Mesodermal cell (in vitro differentiated cells): ENCODE results near the gene CRIM1.

Source experiments
- H3K27ac ChIP-seq: 2 replicates; pipeline ENCODE4 v1.7.0; 2013; ENCODE audit warnings: mild to moderate bottlenecking, low read depth, low read length, moderate library complexity; ENCODE audit not compliant: severe bottlenecking
- H3K36me3 ChIP-seq: 2 replicates; pipeline ENCODE4 v1.7.1; 2013; ENCODE audit warnings: mild to moderate bottlenecking, low read length, moderate library complexity; ENCODE audit not compliant: control insufficient read depth, insufficient read depth
- H3K4me1 ChIP-seq: one replicate; pipeline ENCODE4 v1.7.1; 2013; ENCODE audit warnings: mild to moderate bottlenecking, low read length; ENCODE audit not compliant: insufficient read depth, control insufficient read depth, poor library complexity, severe bottlenecking
- H3K4me3 ChIP-seq: 2 replicates; pipeline ENCODE4 v1.7.0; 2013; ENCODE audit warnings: low read length, control low read depth, mild to moderate bottlenecking; ENCODE audit not compliant: insufficient read depth, poor library complexity, severe bottlenecking; ENCODE audit errors: extremely low read depth
- H3K9me3 ChIP-seq: 2 replicates; pipeline ENCODE4 v1.7.1; 2013; ENCODE audit warnings: mild to moderate bottlenecking, low read length, moderate library complexity; ENCODE audit not compliant: control insufficient read depth
- WGBS, 2 experiments: methylation state at CpG; one replicate each; pipeline ENCODE4 v1.1.5; 2013; ENCODE audit warnings: missing lambda C conversion rate in 2 of 2; ENCODE audit not compliant: insufficient coverage in 2 of 2; 5-methylcytosine and 5-hydroxymethylcytosine counted together

The CRIM1 gene

GRCh38 chr2:36554531-36554930 is 199.0 kb downstream of the CRIM1 start:
- WGBS, 2 experiments, result 60 to 100% methylated on average over 1 of the region's 1 CpG
- Histone ChIP-seq H3K36me3 (peaks cover 61% of the 10 kb centered on the region), H3K4me3 (no peak overlapping the region), H3K4me1 (peaks cover 22% of the 10 kb centered on the region), H3K9me3 (no peaks in the 10 kb centered on the region), H3K27ac (peak overlapping the region; percentile 17)

- Histone ChIP-seq H3K27ac (no peak overlapping the region), H3K36me3 (peaks cover 67% of the 10 kb centered on the region), H3K4me3 (no peak overlapping the region), H3K4me1 (peaks cover 26% of the 10 kb centered on the region), H3K9me3 (no peaks in the 10 kb centered on the region)
- WGBS, 2 experiments, result 100% methylated on average over 1 to 2 of the region's 3 CpGs
These were observed 200.2 kb downstream of the CRIM1 start for GRCh38 chr2:36555789-36556188.

- Histone ChIP-seq H3K4me3 (no peak overlapping the region), H3K27ac (no peak overlapping the region), H3K36me3 (peaks cover 58% of the 10 kb centered on the region), H3K9me3 (no peaks in the 10 kb centered on the region), H3K4me1 (peaks cover 31% of the 10 kb centered on the region)
- 100% methylated on average over 1 of the region's 1 CpG; no CpG with 5 or more reads in 1 of the 2 experiments for WGBS, 2 experiments
These were observed 201.3 kb downstream of the CRIM1 start for GRCh38 chr2:36556842-36557241.

GRCh38 chr2:36559221-36559942 is 203.8 kb downstream of the CRIM1 start:
- H3K4me1 ChIP-seq, result peaks cover 43% of the 10 kb centered on the region
- 81 to 92% methylated on average over 8 to 11 of the region's 11 CpGs for WGBS, 2 experiments
- no peak overlapping the region for H3K4me3 ChIP-seq
- peaks cover 37% of the 10 kb centered on the region for H3K36me3 ChIP-seq
- no peaks in the 10 kb centered on the region for H3K9me3 ChIP-seq
- peak overlapping the region; percentile 39 for H3K27ac ChIP-seq

GRCh38 chr2:36560726-36561125 is 205.1 kb downstream of the CRIM1 start:
- H3K4me3 ChIP-seq, result no peak overlapping the region
- peaks cover 38% of the 10 kb centered on the region for H3K36me3 ChIP-seq
- H3K9me3 ChIP-seq, result no peaks in the 10 kb centered on the region
- H3K27ac ChIP-seq, result peak overlapping the region; percentile 98
- H3K4me1 ChIP-seq, result peaks cover 54% of the 10 kb centered on the region
- WGBS, 2 experiments, result 95% methylated on average over 4 of the region's 5 CpGs

GRCh38 chr2:36561237-36561944 is 205.8 kb downstream of the CRIM1 start:
- H3K4me1 ChIP-seq, result peaks cover 54% of the 10 kb centered on the region
- H3K27ac ChIP-seq, result peak overlapping the region; percentile 98
- peaks cover 38% of the 10 kb centered on the region for H3K36me3 ChIP-seq
- no peaks in the 10 kb centered on the region for H3K9me3 ChIP-seq
- H3K4me3 ChIP-seq, result no peak overlapping the region
- WGBS, 2 experiments, result 0 to 93% methylated on average over 1 to 3 of the region's 8 CpGs

GRCh38 chr2:36562240-36562639 is 206.7 kb downstream of the CRIM1 start:
- H3K9me3 ChIP-seq, result no peaks in the 10 kb centered on the region
- peaks cover 59% of the 10 kb centered on the region for H3K4me1 ChIP-seq
- no CpG with 5 or more reads among the region's 1 CpG for WGBS, 2 experiments
- peaks cover 40% of the 10 kb centered on the region for H3K36me3 ChIP-seq
- H3K4me3 ChIP-seq, result no peak overlapping the region
- peak overlapping the region; percentile 98 for H3K27ac ChIP-seq

- no peaks in the 10 kb centered on the region for H3K9me3 ChIP-seq
- WGBS, 2 experiments, result 80 to 86% methylated on average over 1 of the region's 3 CpGs
- peak overlapping the region; percentile 98 for H3K27ac ChIP-seq
- peaks cover 63% of the 10 kb centered on the region for H3K4me1 ChIP-seq
- no peak overlapping the region for H3K4me3 ChIP-seq
- H3K36me3 ChIP-seq, result peaks cover 45% of the 10 kb centered on the region
These were observed 207.5 kb downstream of the CRIM1 start for GRCh38 chr2:36562973-36563532.

GRCh38 chr2:36564377-36564930 is 208.9 kb downstream of the CRIM1 start:
- H3K27ac ChIP-seq, result no peak overlapping the region
- peaks cover 41% of the 10 kb centered on the region for H3K36me3 ChIP-seq
- H3K4me1 ChIP-seq, result peaks cover 73% of the 10 kb centered on the region
- no peaks in the 10 kb centered on the region for H3K9me3 ChIP-seq
- 93 to 98% methylated on average over 8 to 11 of the region's 11 CpGs for WGBS, 2 experiments
- H3K4me3 ChIP-seq, result no peak overlapping the region

- 82 to 90% methylated on average over 2 to 3 of the region's 4 CpGs for WGBS, 2 experiments
- H3K27ac ChIP-seq, result no peak overlapping the region
- H3K36me3 ChIP-seq, result peaks cover 34% of the 10 kb centered on the region
- H3K4me3 ChIP-seq, result no peak overlapping the region
- H3K4me1 ChIP-seq, result peaks cover 69% of the 10 kb centered on the region
- no peaks in the 10 kb centered on the region for H3K9me3 ChIP-seq
These were observed 210.1 kb downstream of the CRIM1 start for GRCh38 chr2:36565712-36566111.
